DMS153 treated with DMSO at 0.1 percent for 48 hours (cell line): ENCODE data around the gene SNRNP40.

Experiments used
- DNase-seq: peaks from one replicate; lab custom pipeline; 2025; ENCODE audit not compliant: unreplicated experiment; lab: John Stamatoyannopoulos, UW

The SNRNP40 gene

DNA sequence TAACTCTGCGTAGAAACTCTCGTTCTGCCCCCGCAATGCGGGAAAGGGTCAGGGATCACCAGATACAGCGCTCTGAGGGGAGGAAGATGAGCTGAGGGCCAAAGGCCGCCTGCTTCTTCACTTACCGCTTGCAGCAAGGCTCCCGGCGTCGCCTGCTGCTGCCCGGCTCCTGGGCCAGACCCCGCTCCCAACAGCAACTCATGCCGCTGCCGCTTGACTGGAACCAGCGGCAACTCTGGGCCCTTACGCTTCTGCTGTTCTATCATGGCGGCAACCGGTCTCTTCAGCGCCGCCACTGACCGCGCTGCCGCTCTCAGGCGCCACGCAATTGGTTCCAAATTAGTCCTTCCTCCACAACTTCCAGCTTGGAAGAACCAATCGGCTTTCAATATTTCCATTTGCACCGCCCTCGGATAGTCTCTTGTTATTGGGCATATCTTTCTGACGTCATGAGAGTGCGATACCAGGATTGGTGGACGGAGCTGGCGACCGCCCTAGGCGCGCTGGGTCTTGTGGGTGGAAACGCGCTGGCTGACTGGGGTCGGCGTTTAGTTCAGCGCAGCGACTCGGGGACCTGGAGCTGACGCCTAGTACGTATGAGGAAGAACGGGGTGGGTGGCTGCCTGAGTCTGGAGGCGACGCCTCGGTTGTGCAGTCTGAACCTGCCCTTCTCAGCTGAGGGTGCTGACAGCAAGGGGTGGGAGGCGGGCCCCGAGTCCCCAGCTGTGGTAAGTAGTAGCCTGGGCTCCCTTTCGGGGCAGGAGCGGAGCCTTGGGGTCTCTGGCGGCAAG, at the start of gene SNRNP40, which contains the start of gene ZCCHC17:
Gene SNRNP40, minus strand, starts transcription at position 303 of the 791 bp plus-strand sequence. Its CDS starts 37 bp downstream, at position 266.
Gene ZCCHC17, plus strand, starts transcription at position 547 of the 791 bp plus-strand sequence. CDS start 13,067 bp downstream, outside the sequence.
- DNase-seq = peak; percentile 100

DNA sequence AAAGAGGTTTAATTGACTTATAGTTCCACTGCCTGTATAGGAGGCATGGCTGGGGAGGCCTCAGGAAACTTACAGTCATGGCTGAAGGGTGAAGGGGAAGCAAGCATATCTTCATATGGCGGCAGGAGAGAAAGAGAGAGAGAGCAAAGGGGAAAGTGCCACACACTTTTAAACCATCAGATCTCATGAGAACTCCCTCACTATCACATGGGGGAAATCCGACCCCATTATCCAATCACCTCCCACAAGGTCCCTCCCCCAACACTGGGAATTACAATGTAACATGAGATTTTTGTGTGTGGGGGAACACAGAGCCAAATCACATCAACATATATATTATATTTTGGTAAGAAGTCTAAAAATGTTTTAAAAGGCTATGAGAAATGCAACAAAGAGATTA, 49.0 kb upstream of the SNRNP40 start:
- DNase-seq = no peak

DNA sequence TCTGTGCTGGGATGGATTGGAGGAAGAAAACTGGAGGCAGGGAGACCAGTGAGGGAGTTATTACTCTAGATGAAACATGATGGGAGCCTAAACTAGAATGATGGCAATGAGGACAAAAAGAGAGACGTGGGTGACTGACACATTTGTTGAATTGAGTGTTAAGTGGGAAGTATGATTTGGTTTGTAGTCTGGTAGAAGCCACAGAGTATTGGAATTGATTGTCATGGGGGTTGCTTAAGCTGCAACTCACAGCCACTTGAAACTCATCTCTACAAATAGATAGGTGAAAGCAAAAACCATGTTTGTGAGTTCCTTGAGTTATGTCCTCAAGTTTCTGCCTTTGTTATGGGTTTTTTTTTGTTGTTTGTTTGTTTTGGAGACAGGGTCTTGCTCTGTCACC, 47.9 kb upstream of the SNRNP40 start:
- no peak for DNase-seq

DNA sequence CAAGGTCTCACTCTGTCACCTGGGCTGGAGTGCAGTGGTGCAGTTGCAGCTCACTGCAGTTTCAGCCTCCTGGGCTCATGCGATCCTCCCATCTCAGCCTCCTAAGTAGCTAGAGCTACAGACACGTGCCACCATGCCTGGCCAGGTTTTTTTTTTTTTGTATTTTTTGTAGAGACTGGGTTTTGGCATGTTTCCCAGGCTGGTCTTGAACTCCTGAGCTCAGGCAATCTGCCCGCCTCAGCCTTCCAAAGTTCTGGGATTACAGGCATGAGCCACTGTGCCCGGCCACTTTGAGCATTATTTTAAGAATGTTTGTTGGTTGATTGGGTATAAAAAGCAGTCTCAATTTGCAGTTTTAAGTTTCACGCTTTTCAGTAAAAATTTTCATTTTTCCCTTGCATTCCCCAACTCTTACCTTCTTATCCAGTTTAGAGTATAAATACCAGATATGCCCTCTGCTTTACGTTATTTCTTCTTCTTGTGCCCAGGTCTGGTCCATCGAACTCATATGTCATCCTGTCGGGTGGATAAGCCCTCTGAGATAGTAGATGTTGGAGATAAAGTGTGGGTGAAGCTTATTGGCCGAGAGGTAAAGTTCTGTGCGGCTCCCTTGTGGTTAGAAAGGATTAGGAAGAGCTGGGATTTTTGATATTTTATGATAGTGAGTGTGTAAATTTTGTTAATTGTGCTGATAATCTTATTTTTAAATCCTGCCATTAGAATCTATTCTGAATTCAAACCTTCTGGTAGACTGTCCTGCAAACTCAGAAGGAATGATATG, 40.3 kb upstream of the SNRNP40 start:
- DNase-seq = no peak

DNA sequence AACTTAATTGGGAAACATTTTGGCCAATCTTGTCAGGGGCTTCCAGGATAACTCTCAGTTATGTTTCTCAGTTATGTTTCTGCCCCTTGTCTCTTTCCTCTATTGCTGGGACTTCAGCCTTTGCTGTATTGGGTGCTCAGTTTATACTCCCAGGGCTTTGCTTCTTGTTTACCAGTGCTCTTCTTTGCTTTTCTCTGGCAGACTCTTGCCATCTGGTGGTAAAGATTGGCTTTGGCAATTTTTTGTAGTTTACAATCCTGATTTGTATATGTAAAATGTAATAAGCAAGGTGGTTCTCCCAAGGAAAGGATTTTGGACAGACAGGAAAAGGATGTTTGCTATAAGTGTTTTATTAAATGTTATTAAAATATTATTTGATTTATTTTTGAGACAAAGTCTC, 38.4 kb upstream of the SNRNP40 start:
- peak; percentile 90 for DNase-seq

DNA sequence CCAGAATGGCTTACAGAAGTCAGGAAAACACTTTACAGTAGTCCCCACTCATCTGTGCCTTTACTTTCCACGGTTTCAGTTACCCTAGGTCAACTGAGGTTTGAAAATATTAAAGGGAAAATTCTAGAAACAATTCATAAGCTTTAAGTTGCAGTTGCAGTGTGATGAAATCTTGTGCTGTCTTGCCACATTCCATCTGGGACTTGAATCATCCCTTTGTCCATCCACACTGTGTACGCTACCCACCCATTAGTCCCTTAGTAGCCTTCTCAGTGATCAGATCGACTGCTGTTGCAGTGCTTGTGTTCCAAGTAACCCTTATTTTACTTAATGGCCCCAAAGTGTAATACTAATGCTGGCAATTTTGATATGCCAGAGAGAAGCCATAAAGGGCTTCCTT, 30.8 kb upstream of the SNRNP40 start:
- no peak for DNase-seq

DNA sequence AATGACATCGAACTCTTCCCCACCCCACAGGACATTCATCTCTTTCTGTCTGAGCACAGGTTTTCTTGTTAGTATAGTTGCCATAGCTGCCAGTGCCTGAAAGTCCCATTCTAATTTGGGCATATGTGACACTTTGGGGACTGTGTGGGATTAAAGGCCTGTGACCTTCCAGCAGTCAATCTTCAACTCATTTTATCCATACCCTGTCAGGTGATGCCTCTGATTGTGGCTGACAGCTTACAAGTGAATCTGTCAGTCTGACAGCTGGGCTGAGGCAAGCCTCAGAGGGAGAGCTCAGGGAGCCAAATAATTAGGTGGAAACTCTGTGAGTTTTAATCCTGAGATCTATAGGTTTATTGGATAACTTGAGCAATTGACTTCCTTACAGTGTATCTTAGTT, 29.9 kb upstream of the SNRNP40 start:
- no peak for DNase-seq

DNA sequence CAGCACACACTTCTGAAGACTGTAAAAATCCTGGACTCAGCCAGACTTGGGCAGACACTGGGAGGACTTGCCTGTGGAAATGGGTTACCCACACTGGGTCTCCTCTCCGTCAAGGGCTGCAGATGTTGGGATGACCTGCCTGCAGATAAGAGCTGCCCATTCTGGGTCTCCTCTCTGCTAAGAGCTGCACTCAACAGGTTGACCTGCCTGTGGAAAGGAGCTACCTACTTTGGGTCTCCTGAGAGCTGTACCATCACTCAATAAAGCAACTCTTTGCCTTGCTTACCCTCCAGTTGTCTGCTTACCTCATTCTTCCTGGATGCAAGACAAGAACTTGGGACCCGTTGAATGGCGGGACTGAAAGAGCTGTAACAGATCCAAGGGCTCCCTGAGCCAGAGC, 28.4 kb upstream of the SNRNP40 start:
- DNase-seq = no peak

DNA sequence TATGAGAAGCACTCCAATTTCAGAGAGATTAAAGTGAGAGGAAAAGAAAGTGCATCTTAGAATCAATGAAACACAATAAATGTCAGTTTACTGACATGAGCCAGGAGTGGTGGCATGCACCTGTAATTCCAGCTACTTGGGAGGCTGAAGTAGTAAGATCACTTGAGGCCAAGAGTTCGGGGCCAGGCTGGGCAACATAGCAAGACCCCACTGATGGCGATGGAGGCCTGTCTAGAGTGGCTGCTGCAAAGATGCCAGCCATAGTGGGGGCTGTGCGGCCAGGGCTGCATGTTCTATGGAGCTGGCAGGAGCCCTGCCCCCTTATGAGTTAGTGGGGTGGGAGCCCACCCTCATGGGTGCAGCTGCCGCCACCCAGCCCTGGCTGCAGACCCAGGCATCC, 27.5 kb upstream of the SNRNP40 start:
- no peak for DNase-seq

DNA sequence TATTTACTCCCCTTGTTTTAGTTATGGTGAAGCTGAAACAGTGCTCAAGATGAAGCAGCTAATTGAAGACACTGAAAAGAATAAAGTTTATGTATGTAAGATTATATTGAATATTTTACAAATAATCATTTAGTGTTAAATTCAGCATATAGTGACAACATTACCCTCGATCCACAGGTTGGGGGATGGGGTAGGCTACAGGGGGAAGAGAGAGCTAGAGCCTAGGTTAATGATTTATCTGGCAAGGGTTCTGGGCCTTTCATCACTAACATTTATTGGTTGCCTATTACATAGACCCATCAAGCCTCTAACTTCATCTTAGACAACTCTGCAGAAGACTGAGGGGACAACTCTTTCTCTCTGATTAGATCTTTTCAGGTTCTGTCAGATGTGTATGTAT, 21.6 kb upstream of the SNRNP40 start:
- no peak for DNase-seq

DNA sequence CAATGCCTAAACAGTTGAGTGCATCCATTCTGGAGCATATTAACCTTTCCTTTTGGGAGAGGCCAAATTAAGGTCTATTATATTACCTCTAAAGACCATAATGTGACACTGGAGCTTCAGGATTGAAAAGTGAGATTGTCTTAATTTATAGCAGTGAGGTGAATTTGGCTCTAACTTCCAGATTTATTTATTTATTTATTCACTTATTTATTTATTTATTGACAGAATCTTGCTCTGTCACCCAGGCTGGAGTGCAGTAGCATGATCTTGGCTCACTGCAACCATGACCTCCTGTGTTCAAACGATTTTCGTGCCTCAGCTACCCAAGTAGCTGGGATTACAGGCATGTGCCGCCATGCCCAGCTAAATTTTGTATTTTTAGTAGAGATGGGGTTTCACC, 19.3 kb upstream of the SNRNP40 start:
- no peak for DNase-seq

DNA sequence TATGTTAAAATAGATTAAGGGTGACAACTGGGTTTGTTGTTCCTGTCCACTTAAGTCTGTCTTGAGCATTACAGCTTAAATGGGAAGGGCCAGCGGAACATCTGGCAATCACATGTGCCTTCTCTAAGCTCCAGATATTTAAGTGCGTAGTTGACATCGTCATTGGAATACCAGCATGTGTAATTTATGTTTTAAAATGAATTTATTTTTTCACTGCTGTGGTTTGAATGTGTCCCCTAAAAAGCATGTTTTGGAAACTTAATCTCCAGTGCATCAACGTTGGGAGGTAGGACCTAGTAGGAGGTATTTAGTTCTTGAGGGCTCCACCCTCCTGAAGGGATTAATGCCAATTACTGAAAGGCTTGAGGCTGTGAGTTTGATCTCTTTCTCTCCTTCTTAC, 13.6 kb upstream of the SNRNP40 start:
- DNase-seq = no peak

DNA sequence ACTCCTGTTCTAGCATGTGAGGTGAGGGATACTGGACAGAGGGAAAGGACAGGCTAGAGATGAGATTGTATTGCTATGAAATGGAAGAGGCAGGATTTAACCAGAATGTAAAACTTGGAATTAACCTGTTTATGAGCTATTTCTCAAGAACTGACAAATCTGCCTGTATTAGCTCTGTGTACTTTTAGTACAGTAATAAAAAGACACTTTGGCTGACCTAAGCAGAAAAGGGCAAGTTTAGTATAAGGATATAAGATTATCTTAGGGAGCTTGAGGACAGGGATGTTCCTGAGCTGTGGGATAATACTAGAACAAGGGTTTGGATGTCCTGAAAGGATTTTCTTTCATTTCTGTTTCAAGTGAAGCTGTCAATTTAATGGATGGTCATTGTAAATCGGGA, 11.4 kb upstream of the SNRNP40 start:
- no peak for DNase-seq

DNA sequence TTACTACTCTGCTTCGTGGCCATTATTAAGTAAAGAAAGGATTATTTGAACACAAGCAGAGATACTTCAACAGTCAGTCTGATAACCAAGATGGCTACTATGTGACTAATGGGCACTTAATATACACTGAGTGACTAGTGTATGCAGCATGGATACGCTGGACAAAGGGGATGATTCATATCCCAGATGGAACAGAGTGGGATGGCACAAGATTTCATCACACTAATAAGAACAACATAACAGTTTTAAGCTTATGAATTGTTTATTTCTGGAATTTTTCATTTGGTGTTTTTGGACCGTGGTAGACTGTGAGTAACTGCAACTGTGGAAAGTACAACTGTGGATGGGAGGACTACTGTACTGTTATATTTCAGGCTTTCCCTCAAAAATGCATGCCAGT, 9.7 kb upstream of the SNRNP40 start:
- no peak for DNase-seq

DNA sequence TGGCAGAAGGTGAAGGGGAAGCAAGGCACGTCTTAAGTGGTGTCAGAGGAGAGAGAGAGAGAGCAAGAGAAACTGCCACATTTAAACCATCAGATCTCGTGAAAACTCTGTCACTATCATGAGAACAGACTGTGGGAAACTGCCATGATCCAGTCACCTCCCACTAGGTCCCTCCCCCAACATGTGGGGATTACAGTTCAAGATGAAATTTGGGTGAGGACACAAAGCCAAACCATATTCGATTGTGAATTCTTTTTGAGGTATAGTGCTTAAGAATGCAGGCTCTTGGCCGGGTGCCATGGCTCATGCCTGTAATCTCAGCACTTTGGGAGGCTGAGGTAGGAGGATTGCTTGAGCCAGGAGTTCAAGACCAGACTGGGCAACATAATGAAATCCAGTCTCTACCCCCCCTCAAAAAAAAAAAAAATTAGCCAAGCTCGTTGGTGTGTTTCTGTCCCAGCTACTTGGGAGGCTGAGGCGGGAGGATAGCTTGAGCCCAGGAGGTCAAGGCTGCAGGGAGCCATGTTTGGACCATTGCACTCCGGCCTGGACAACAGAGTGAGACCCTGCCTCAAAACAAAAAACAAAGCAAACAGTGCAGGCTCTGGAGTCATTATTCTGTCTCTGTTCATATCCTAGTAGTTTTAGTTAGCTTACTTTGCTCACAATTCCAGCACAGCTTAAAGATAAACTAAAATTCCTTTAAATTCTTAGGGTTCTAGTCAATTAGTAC, 6.3 kb upstream of the SNRNP40 start:
- no peak for DNase-seq

DNA sequence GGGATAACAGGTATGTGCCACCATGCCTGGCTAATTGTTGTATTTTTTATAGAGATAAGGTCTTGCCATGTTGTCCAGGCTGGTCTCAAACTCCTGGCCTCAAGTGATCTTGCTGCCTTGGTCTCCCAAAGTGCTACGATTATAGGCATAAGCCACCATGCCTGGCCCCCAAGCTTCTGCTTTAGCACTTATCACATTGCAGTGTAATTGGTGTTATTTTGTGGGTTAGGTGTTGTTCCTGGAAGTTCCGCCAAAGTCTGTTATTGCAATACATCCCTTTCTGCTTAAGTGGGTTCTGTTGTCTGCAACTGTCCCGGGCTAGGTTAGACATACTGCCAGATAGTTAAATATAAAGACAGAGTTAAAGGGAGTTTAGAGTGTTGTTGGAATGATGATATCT, 3.6 kb upstream of the SNRNP40 start:
- DNase-seq = no peak

DNA sequence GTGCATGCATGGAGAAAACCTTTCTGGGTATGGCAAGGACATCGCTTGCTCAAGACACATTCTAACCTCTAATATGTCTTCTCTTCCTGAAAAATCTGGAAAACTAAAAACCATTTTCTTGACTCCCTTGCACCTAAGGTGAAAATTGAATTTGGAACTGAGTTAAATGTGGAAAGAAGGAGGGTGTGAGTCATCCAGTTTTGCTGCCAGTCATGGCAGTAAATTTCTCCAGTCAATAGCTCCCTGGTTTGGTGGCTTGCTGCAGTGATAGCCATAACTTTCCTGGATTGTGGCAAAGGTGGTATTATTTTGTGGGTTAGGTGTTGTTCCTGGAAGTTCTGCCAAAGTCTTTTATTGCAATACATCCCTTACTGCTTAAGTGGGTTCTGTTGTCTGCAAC, 2.8 kb upstream of the SNRNP40 start:
- DNase-seq = no peak

DNA sequence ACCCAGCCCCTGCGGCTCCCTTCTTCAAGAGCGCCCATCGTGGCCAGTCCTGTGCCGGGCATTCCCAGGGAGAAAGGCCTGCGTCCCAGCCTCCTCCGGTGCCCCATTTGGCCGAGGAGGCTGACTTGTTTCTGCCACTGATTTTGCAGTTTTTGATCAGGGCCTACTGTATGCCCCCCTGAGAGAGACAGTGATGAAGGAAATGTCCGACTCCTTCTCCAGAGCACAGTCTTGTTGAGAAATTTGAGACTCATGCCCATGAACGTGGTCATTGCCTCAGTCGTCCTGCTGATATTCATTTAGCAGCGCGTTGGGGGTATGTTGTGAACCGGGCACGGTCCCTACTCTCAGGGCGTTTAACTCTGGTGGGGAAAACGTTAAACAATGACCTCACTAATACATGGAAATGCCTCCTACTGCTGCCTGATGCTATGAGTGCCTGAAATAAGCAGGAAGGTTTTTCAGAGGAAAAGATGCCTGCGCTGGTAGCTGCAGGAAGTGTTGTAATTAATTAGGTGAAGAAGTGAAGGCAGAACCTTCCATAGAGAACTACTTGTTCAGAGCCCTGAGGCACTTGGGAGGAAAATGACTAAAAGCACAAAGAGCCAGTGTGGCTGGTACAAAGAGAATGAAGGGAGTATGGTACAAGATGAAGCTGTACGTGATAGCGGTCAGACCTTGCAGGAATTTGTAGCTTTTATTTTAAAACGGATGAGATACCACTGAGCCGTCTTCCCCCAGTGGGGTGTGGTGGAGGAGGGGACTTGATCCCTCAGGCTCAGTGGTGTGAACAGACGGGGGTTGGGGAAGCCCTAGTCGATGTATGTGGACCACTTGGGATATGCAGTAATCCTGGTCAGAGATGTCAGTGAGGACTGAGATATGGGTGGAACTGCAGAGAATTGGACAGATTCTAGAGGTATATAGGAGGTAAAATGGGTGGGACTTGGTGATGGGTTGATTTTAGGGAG, 974 bp upstream of the SNRNP40 start:
- no peak for DNase-seq

DNA sequence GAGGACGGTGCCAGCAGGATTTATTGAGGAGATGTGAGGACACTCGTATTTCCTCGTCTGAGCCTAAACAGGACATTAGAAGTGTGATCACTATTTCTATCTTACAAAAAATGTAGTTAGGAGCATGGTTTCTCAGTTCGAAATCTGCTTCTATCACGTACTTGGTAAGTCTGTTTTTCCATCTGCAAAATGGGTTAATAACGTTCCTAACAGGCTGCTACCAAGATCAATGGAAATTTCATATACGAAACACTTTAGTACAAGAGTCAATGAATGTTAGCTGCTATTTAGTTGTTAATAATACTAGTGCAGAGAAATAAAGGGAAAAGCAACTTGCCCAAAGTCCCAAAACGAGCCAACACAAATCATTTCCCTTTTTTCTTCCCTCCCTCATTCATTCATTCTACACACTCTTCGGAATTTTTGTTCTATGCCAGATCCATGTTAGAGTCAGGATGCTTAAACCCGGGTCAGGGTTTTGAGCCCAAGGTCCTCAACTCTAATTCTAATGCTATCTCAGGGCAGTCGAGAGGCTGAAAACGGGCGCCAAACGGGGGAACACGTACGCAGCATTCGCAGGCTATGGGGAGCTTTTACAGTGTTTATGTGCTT, 608 bp downstream of the SNRNP40 start:
- no peak for DNase-seq

DNA sequence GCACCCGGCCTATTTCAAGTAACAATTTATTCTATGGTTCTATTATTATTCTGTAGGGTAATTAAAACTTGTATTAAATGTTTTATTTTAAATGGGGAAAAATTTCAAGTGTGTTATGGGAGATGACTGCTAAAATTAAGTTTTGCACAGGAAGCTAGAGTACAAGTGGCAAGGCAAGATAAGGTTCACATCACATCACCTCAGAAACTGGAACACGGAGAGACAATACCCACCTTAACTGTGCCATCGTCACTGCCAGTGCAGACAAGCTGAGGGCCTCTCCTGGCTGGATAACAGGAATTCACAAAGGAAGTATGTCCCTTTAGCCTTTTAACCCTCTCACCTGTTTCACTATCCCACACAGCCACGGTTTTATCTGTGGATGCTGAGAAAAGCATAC, 7.6 kb downstream of the SNRNP40 start:
- no peak for DNase-seq
